Measurements from ENCODE around the gene NR1I2. TPM values are rescaled to one million over a fixed set of nuclear protein-coding genes. Genes with fewer than 3 reads are reported as not detected.

Gene NR1I2
- total RNA-seq, 1 experiment from 2014 or later, result not detected

- H3K9me3 ChIP-seq, result no peaks in the 10 kb centered on the region
- H3K36me3 ChIP-seq (ENCODE audit: control insufficient read depth, insufficient read depth, low read length), result no peaks in the 10 kb centered on the region
- ChIA-PET CTCF (no interaction called here), POLR2A (no interaction called here)
- Mint-ChIP-seq H3K27me3 (ENCODE audit: insufficient read depth, unreplicated experiment) (peaks cover 3% of the 10 kb centered on the region), H3K4me3 (ENCODE audit: unreplicated experiment) (no peak overlapping the region), H3K27ac (ENCODE audit: unreplicated experiment) (no peak overlapping the region), H3K9me3 (ENCODE audit: unreplicated experiment) (no peaks in the 10 kb centered on the region), H3K36me3 (ENCODE audit: insufficient read depth, unreplicated experiment) (no peaks in the 10 kb centered on the region), H3K4me1 (ENCODE audit: low read depth, unreplicated experiment) (no peaks in the 10 kb centered on the region)
- BruUV-seq (replicated peaks), result no TSS peak
- H3K4me1 ChIP-seq, result no peaks in the 10 kb centered on the region
- no peak overlapping the region for H3K4me3 ChIP-seq (ENCODE audit: low read depth, low read length)
- H3K27me3 ChIP-seq (replicated peaks; ENCODE audit: control insufficient read depth, insufficient read depth, low read length), result no peaks in the 10 kb centered on the region
- no peak for TF ChIP-seq CTCF (IDR thresholded peaks at IDR 0.05; ENCODE audit: insufficient read depth in 1 of 2, low read depth in 1 of 2, low read length in 1 of 2, severe bottlenecking in 1 of 2, unreplicated experiment in 1 of 2)
- no peak for DNase-seq
- intact Hi-C loops (cut with micrococcal nuclease; ENCODE audit: unreplicated experiment), result no loop called here
Measured at GRCh38 chr3:119768668-119769393, 13.1 kb upstream of the NR1I2 start.

- no peak overlapping the region for H3K4me3 ChIP-seq (ENCODE audit: low read depth, low read length)
- no TSS peak for BruUV-seq (replicated peaks)
- DNase-seq, result no peak
- Mint-ChIP-seq H3K27me3 (ENCODE audit: insufficient read depth, unreplicated experiment) (peaks cover 3% of the 10 kb centered on the region), H3K4me3 (ENCODE audit: unreplicated experiment) (no peak overlapping the region), H3K4me1 (ENCODE audit: low read depth, unreplicated experiment) (no peaks in the 10 kb centered on the region), H3K27ac (ENCODE audit: unreplicated experiment) (no peak overlapping the region), H3K9me3 (ENCODE audit: unreplicated experiment) (no peaks in the 10 kb centered on the region), H3K36me3 (ENCODE audit: insufficient read depth, unreplicated experiment) (no peaks in the 10 kb centered on the region)
- no peaks in the 10 kb centered on the region for H3K9me3 ChIP-seq
- H3K4me1 ChIP-seq, result no peaks in the 10 kb centered on the region
- H3K27me3 ChIP-seq (replicated peaks; ENCODE audit: control insufficient read depth, insufficient read depth, low read length), result no peaks in the 10 kb centered on the region
- TF ChIP-seq CTCF (IDR thresholded peaks at IDR 0.05; ENCODE audit: insufficient read depth in 1 of 2, low read depth in 1 of 2, low read length in 1 of 2, severe bottlenecking in 1 of 2, unreplicated experiment in 1 of 2), result no peak
- POLR2A ChIA-PET, result no interaction called here
- H3K36me3 ChIP-seq (ENCODE audit: control insufficient read depth, insufficient read depth, low read length), result no peaks in the 10 kb centered on the region
- intact Hi-C loops (cut with micrococcal nuclease; ENCODE audit: unreplicated experiment), result no loop called here
- CTCF ChIA-PET, result no interaction called here
Measured at GRCh38 chr3:119769394-119770149, 12.3 kb upstream of the NR1I2 start.

GRCh38 chr3:119774444-119774843 lies 7.5 kb upstream of the NR1I2 start:
- DNase-seq, result no peak
- BruUV-seq (replicated peaks), result no TSS peak
- CTCF ChIA-PET, result no interaction called here

More at GRCh38 chr3:119774444-119774843, 7.5 kb upstream of the NR1I2 start:
- Mint-ChIP-seq H3K27ac (ENCODE audit: unreplicated experiment) (no peak overlapping the region), H3K27me3 (ENCODE audit: insufficient read depth, unreplicated experiment) (peaks cover 3% of the 10 kb centered on the region), H3K9me3 (ENCODE audit: unreplicated experiment) (peaks cover 12% of the 10 kb centered on the region), H3K36me3 (ENCODE audit: insufficient read depth, unreplicated experiment) (no peaks in the 10 kb centered on the region), H3K4me3 (ENCODE audit: unreplicated experiment) (no peak overlapping the region), H3K4me1 (ENCODE audit: low read depth, unreplicated experiment) (no peaks in the 10 kb centered on the region)
- no peaks in the 10 kb centered on the region; the same call in 1 of the 2 replicates for H3K36me3 ChIP-seq (ENCODE audit: control insufficient read depth, insufficient read depth, low read length)
- H3K4me1 ChIP-seq, result no peaks in the 10 kb centered on the region
- TF ChIP-seq CTCF (IDR thresholded peaks at IDR 0.05; ENCODE audit: insufficient read depth in 1 of 2, low read depth in 1 of 2, low read length in 1 of 2, severe bottlenecking in 1 of 2, unreplicated experiment in 1 of 2), result no peak
- no peak overlapping the region for H3K4me3 ChIP-seq (ENCODE audit: low read depth, low read length)
- no peaks in the 10 kb centered on the region for H3K27me3 ChIP-seq (replicated peaks; ENCODE audit: control insufficient read depth, insufficient read depth, low read length)
- POLR2A ChIA-PET, result no interaction called here
- peaks cover 6% of the 10 kb centered on the region for H3K9me3 ChIP-seq
- intact Hi-C loops (cut with micrococcal nuclease; ENCODE audit: unreplicated experiment), result no loop called here

All from Caco-2 (cell line).